GM18861 (cell line): ENCODE results near the gene CTAGE8.
"Not testable (repeated sequence)": the region's sequence is repeated elsewhere in the genome, so short reads cannot be mapped to it uniquely, and the experiment has no call there.

Source experiments
- ATAC-seq: cut with Tn5 transposase; IDR thresholded peaks from one replicate; pipeline ENCODE4 v1.9.1; 2021; ENCODE audit not compliant: unreplicated experiment

Gene CTAGE8

DNA sequence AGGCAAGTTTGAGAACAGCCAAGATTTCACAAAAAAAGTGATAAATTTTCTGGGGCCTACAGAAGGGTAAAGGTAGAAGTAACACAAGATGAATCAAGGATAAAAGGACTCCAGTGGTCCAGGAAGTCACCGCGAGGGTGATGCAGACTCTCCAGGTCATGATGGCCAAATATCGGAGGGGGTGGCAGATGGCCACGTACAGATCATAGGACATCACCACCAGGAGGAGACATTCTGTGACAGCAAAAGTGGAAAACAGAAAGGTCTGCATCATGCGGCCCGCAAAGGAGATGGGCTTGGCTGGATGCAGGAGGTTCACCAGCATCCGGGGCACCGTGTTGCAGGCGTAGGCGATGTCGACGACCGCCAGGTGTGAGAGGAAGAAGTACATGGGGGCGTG, 10.0 kb downstream of the CTAGE8 start:
- not testable (repeated sequence) for ATAC-seq

DNA sequence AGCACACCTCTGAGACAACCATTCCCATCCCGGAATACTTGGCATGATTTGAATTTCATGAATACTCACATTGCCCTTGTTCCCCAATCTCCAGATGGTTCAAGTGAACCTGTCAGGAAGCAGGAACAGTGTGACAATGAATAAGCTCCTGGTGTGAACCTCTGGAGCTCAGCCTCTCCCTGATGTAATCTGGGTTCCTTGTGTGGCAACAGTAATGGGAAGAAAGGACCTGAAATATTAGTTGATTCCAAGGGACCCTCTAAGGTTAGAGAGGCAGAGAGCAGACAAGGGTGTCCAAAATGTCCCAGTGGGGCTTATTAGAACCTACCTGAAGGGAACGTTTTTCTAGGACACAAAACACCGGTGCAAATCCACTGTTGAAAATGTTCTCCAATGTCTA, 13.0 kb downstream of the CTAGE8 start:
- no peak for ATAC-seq

DNA sequence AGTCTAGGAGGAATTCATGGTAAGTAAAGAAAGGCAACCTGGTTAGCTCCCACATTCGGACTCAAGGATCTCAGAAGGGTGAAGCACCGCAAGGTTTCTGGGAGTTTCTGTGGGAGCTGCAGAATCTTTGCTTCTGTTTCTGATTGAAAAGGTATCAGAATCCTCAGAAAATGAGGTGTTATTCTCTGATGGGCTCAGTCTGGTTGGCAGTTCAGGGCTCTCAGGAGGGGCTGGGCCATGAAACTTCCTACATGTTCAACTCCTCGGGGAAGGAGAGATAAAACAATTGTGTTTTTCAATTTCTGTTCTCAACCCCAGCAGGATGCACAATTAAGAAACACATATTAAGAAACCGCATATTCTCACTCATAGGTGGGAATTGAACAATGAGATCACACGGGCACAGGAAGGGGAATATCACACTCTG, 13.6 kb downstream of the CTAGE8 start:
- no peak for ATAC-seq

DNA sequence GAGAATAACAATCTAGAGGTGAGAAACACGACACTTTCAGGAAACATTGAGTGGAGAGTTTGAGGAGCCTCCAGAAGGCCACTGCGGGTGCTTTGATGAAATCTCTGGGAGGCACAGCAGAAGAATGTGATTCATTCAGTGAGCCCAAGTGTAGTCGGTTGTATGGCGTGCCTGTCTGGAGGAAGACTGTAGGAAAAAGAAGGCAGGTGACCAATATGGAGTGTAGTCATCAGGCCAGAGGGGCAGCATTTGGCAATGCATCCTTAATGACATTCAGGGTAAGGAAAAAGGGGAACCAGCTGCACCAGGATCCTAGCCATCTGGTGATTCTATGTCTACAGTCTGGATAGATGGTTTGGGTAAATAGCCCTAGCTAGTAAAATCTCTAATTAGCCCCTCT, 16.8 kb downstream of the CTAGE8 start:
- not testable (repeated sequence) for ATAC-seq

DNA sequence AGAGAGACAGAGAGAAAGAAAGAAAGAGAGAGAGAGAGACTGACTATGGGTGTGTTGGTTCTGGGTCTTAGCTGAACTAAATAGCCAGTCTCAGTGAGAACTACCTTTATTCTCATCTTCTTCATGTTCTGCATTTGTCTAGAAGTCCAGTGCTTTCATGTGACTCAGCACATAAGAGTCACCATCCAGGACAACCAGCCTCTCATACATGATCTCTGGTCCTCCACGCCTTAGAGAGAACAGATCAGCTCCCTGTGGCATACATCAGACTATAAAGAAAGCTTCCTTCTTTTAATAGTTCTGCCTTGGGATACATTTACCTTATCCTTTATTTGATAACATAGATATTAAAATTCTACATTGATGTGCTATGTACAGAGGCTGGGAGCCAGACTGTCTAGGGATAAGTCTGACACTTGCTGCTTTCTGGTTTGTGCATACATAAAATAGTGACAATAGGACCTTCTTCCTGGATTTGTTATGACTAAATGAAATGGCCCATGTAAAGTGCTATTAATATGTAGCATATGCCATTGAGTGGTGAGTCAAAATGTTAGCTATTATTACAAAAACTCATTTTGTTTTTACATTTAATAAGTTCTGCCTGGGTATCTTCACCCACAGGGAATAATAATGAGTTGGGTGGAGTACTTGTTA, 21.3 kb downstream of the CTAGE8 start:
- ATAC-seq: not testable (repeated sequence)

DNA sequence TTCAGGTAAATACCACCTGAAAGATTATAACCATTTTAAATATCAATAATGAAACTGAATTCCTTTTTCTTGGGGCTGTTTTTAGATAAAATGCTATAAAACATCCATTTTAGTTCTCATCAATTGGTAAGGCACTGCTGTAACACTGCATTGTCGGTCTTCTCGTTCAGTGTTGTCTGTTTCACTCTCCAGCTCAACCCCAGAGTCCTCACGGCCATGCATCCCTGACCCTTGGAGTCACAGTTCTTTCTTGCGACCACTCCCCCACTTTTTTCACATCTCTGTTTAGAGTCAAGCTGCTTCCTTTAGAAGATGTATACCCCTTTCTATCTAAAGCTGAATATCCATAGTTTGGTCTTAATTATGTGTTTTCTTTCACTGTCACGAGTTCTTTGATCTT, 22.1 kb downstream of the CTAGE8 start:
- ATAC-seq: not testable (repeated sequence)

DNA sequence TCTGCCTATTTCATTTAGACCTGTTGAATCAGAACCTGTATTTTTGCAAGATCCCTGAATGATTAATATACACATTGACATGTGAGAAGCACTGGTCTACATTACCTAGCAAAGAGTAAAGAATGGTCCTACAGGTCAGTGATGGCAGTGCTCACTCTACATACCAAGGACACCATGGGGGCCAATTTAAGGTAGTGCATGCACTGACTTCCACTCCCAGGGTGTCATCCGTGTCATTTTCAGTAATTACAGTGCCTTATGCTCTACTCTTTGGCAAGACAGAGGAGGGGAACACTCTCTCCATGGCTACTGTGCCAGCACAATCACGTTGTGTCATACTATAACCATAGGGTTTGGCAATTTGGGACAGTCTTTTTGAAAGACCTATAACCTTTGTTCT, 23.7 kb downstream of the CTAGE8 start:
- ATAC-seq: not testable (repeated sequence)

DNA sequence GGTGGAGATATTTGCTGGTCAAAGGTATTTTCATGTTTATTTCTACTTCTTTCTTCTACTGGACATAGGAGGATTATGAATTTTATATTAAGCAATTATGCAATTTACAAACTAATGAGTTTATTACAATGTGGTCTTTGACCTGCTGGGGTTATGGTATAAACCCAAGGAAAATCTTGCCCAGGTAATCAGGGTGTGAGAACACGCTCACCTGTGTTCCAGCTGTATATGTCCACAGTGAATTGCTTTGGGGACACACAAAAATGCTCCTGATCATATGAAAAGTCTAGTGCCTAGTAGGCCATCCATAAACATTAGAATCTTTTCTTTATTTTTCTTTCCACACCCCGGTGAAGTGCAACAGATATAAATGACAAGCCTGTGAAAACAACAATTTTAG, 29.7 kb downstream of the CTAGE8 start, which contains the start of gene OR2A42:
Gene OR2A42 (minus strand): TSS at position 241 of the 400 bp plus-strand sequence. CDS start 6,762 bp downstream, outside the sequence.
- not testable (repeated sequence) for ATAC-seq

DNA sequence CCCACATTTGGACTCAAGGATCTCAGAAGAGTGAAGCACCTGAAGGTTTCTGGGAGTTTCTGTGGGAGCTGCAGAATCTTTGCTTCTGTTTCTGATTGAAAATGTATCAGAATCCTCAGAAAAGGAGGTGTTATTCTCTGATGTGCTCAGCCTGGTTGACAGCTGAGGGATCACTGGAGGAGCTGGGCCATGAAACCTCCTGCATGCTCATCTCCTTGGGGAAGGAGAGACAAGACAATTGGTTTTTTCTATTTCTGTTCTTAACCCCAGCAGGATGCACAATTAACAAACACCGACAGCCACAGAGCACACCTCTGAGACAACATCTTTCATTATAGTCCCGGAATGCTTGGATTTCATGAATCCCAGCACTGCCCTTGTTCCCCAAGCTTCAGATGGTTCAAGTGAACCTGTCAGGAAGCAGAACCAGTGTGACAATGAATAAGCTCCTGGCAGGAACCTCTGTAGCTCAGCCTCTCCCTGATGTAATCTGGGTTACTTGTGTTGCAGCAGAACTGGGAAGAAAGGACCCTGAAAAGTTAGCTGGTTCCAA, 30.5 kb downstream of the CTAGE8 start:
- not testable (repeated sequence) for ATAC-seq

DNA sequence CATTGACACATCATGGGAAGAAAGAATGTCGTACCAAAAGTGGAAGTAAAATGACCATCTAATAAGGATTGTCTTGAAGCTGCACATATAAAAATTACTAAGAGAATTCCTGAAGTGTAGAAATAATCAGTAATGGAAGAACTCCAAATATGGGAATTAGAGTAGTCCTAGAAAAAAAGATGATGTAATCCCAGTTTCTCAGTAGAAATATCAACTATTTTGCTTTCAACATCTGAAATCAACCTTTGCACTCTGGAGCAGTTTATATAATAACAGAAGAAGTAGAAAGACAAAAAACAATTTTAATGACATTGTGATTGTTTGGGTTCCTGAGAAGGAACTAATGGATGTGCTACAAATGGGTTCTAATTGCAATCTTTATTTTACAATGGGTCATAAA, 36.0 kb downstream of the CTAGE8 start:
- ATAC-seq: not testable (repeated sequence)

DNA sequence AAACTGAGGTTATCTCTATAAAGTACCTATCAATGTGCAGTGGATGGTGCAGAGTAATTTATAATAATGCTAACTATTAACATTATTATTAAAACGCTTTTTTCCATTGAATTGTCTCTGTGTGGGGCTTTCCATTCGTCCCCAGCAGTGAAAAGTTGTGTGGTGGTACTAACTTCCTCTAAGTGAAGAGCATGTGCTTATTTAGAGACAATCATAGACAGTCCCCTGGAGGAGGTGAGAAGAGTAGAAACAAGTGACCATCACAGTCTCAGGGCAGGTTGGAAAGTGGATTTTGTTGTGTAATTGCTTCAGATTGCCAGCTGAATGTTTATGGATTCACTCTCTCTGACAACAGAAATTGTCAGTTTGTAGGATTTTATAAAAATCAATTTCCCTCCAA, 38.1 kb downstream of the CTAGE8 start:
- not testable (repeated sequence) for ATAC-seq

DNA sequence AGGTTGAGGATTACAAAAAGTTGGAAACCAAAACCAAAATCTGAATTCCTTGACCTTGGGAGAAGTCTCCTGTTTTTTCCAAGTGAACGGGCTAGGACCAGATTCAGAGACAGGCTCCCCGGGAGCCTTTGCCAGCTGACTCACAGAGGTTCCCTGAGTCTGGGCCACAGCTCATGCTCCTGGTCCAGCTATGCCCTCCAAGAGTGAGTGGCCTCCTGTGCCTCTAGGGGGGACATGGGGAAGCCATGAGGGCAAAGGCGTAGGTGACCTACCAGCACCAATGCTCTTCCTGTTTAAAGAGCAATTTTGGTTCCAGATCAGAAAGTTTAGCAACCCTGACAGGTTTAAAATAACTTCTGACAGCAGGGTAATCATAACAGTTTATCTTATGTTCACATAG, 40.3 kb downstream of the CTAGE8 start:
- ATAC-seq: not testable (repeated sequence)

DNA sequence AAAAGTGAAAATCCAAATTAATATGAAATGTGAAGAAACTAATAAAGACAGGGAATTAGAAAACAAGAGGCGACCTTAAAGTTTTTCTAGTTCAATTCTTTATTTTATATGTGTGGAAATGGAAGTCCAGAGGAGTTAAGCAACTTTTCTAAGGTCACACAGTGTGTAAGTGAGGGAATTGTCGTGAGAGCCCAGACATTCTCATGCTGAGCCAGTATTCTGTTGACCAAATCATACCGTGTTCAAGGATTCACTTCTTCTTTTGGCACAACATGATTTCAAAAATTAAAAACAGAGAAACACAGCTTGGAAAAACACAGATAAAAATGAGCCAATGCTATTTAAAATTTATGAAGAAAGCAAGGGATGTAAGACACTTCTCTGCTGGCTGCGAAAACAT, 42.2 kb downstream of the CTAGE8 start:
- ATAC-seq: not testable (repeated sequence)

DNA sequence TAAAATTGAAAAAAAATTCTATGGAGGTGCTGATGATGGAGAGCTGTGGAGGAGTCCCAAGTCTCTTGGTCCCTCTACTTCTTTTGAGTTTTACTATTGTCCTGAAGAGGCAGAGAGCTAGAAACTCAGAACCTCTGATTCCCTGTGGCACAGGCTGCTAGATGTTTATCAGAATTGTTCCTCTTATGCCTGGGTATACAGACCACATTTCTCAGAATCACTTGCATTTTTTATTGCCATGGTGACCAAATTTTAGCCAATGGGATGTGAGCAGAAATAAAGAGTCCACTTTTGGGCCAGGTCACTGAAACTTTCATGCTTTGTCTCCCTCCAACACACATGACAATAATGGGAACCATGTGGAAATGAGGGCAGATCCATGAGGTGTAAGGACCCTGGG, 45.4 kb downstream of the CTAGE8 start:
- ATAC-seq: not testable (repeated sequence)

DNA sequence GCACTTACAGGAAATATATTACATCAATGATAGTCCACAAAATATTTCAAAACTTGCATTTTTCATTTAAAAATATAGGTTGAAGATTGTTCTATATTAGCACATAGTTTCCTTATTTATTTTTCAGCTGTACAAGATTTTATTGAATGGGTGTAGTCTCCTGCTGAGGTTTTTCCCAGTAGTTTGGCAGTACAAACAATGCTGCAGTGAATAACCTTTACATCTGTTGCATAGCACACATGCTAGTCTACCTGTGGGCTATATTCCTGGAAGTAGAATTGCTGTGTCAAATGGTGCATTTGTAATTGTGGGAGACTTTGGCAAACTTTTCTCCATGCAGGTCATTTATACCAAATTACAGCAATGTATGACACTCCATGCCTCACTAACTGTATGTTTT, 48.6 kb downstream of the CTAGE8 start:
- not testable (repeated sequence) for ATAC-seq

DNA sequence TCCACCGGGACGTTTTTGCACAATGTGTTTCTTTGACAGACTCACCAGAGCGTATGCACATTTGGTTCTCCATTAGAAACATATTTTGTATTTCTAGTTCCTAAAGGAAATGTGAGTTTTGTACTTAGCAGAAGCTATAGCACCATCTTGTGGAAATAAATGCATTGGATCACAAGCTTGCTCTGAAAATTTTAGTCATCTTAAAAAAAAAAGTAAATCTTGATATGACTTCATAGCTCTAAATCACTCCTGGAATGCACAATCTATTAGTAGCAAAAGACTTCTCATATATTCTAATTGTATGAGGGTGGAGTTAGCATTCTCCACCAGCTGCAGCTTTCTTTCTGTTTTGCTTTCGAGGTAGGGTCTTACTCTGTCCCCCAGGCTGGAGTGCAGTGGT, 49.9 kb downstream of the CTAGE8 start:
- ATAC-seq: not testable (repeated sequence)

DNA sequence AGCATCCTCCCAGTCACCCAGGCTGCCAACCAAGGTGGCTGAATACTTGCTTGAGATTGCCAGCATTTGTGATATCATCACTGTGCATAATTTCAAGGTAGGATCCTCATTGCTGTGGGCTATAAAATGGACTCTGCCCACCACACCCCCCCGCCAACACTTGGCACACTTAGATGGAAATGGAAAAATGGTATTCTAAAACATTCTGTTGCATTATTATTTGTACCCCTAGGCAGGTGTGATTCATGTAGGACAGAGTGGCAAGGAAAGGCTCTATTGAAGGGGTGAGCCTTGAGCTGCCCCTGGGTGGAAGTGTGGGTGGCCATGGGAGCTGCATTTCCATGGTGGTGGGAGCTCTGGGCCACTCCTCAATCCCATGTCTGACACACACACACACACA, 50.5 kb downstream of the CTAGE8 start:
- not testable (repeated sequence) for ATAC-seq

DNA sequence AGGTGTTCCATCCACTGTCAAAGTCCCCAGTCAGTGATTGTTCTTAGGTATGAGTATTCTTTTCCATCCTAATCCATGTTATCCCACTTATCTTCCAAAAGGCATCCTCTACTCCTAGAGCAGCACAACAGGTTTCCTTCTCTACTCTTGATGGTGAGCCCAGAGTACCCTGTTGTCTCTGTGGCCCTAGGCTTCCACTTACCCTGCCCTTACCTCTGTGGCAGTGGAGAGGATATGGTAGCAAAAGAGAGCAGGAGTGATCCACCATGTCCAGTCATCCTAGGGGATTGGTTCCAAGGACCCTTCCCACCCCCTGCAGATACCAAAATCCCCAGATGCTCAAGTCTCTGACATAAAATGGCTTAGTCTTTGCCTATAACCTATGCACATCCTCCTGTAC, 51.9 kb downstream of the CTAGE8 start:
- ATAC-seq: not testable (repeated sequence)
